Astrocyte (in vitro differentiated cells and primary cell): ENCODE results near the gene HMGN1. TPM values are rescaled to one million over a fixed set of nuclear protein-coding genes. Genes with fewer than 3 reads are reported as not detected.

Experiments
- DNase-seq: peaks from one replicate; pipeline ENCODE4 v3.0.0-alpha.2; 2010; ENCODE audit warnings: low read depth
- FAIRE-seq: peaks from 2 replicates; lab custom pipeline; 2011; peaks lifted over from hg19 to GRCh38; lab: Jason Lieb, UNC
- H2AFZ ChIP-seq: 2 replicates; pipeline ENCODE4 v1.6.0; 2012; ENCODE audit warnings: low read depth, low read length, inconsistent platforms
- H3K27ac ChIP-seq: 2 replicates; pipeline ENCODE4 v1.5.1; 2011; ENCODE audit warnings: low read depth, low read length, inconsistent platforms
- H3K27me3 ChIP-seq: 2 replicates; pipeline ENCODE4 v1.6.0; 2011; ENCODE audit warnings: low read length, inconsistent platforms; ENCODE audit not compliant: insufficient read depth
- H3K36me3 ChIP-seq: 2 replicates; pipeline ENCODE4 v1.5.1; 2011; ENCODE audit warnings: low read length, inconsistent platforms; ENCODE audit not compliant: insufficient read depth
- H3K4me1 ChIP-seq: 2 replicates; pipeline ENCODE4 v1.5.1; 2011; ENCODE audit warnings: low read length, inconsistent platforms; ENCODE audit not compliant: insufficient read depth
- H3K4me2 ChIP-seq: 2 replicates; pipeline ENCODE4 v1.6.0; 2012; ENCODE audit warnings: low read length, inconsistent platforms
- H3K4me3 ChIP-seq: 2 replicates; pipeline ENCODE4 v1.5.1; 2011; ENCODE audit warnings: low read depth, mild to moderate bottlenecking, low read length, inconsistent platforms; ENCODE audit not compliant: insufficient read depth
- H3K79me2 ChIP-seq: 2 replicates; pipeline ENCODE4 v1.6.0; 2012; ENCODE audit warnings: mild to moderate bottlenecking, low read length, inconsistent platforms; ENCODE audit not compliant: insufficient read depth
- H3K9ac ChIP-seq: 2 replicates; pipeline ENCODE4 v1.6.0; 2012; ENCODE audit warnings: mild to moderate bottlenecking, low read length, inconsistent platforms
- H3K9me3 ChIP-seq: 2 replicates; pipeline ENCODE4 v1.5.1; 2012; ENCODE audit warnings: low read depth, mild to moderate bottlenecking, low read length, inconsistent platforms; ENCODE audit not compliant: insufficient read depth
- H4K20me1 ChIP-seq: 2 replicates; pipeline ENCODE4 v1.6.0; 2012; ENCODE audit warnings: low read length, inconsistent platforms; ENCODE audit not compliant: insufficient read depth
- H3K27ac Mint-ChIP-seq: one replicate; pipeline ENCODE4 v1.8.0; 2021; ENCODE audit warnings: mild to moderate bottlenecking, mixed read lengths; ENCODE audit not compliant: unreplicated experiment
- H3K27me3 Mint-ChIP-seq: one replicate; pipeline ENCODE4 v1.8.0; 2021; ENCODE audit warnings: low read depth, mixed read lengths; ENCODE audit not compliant: unreplicated experiment
- H3K36me3 Mint-ChIP-seq: one replicate; pipeline ENCODE4 v1.8.0; 2021; ENCODE audit warnings: low read depth, mixed read lengths; ENCODE audit not compliant: unreplicated experiment
- H3K4me1 Mint-ChIP-seq: one replicate; pipeline ENCODE4 v1.8.0; 2021; ENCODE audit warnings: low read depth, mixed read lengths; ENCODE audit not compliant: unreplicated experiment
- H3K4me3 Mint-ChIP-seq: one replicate; pipeline ENCODE4 v1.8.0; 2021; ENCODE audit warnings: mild to moderate bottlenecking, moderate library complexity, mixed read lengths; ENCODE audit not compliant: unreplicated experiment
- H3K9me3 Mint-ChIP-seq: one replicate; pipeline ENCODE4 v1.8.0; 2021; ENCODE audit warnings: mild to moderate bottlenecking, mixed read lengths; ENCODE audit not compliant: unreplicated experiment
- EZH2 ChIP-seq: IDR thresholded peaks from 2 replicates; pipeline ENCODE4 v1.6.1; 2012; ENCODE audit warnings: mild to moderate bottlenecking, low read length, inconsistent platforms; ENCODE audit not compliant: insufficient read depth
- total RNA-seq: library from RNA; stranded (reverse); gene quantifications from 2 replicates; pipeline ENCODE4 v1.2.1, GENCODE V29; 2021
- TF ChIP-seq, protein P1 (sequence below): IDR thresholded peaks from 2 replicates; pipeline ENCODE4 v1.5.1; 2011; ENCODE audit warnings: low read depth, mild to moderate bottlenecking, inconsistent platforms, low read length, moderate library complexity; ENCODE audit not compliant: insufficient read depth

HMGN1 gene
- total RNA-seq, 1 donor from 2014 or later: 272 TPM

DNA sequence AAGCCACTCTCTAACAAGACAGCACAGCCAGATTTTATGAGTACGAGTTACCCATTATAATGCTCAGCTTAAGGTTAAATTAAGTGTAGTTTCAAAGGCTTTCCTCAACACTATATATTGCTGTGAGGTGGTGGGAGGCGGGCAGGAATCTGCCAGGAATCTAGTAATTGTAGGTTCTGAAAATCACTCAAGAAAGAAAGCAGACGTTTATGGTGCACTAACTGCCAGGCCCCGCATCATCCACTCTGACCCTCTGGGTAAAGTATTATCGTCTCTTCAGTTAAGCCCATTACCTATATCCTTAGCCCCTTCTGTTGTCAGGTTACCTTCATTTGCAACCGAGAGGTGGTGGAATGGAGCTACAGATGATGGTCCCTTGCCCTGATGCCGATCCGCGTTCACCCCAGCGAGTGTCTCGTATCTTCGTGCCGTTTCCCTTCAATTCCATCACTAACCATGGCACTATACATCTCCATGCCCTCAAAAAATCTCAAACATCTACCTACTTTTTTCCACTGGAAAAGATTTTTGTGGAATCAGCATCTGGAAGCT is 12.4 kb downstream of the HMGN1 start:
- no peaks in the 10 kb centered on the region for H3K4me1 ChIP-seq
- no peaks in the 10 kb centered on the region for H3K27me3 Mint-ChIP-seq
- peaks cover 3% of the 10 kb centered on the region for H3K4me1 Mint-ChIP-seq
- H2AFZ ChIP-seq: no peak overlapping the region
- H3K36me3 ChIP-seq: peaks cover 8% of the 10 kb centered on the region
- H3K9me3 Mint-ChIP-seq: no peaks in the 10 kb centered on the region
- no peak overlapping the region for H3K27ac Mint-ChIP-seq
- H3K79me2 ChIP-seq: no peaks in the 10 kb centered on the region
- no peak overlapping the region for H3K4me3 Mint-ChIP-seq
- DNase-seq (no peak), FAIRE-seq (no peak)
- peaks cover 3% of the 10 kb centered on the region for H3K9me3 ChIP-seq
- H3K4me2 ChIP-seq: no peak overlapping the region
- peaks cover 9% of the 10 kb centered on the region for H4K20me1 ChIP-seq
- TF ChIP-seq, protein P1, sequence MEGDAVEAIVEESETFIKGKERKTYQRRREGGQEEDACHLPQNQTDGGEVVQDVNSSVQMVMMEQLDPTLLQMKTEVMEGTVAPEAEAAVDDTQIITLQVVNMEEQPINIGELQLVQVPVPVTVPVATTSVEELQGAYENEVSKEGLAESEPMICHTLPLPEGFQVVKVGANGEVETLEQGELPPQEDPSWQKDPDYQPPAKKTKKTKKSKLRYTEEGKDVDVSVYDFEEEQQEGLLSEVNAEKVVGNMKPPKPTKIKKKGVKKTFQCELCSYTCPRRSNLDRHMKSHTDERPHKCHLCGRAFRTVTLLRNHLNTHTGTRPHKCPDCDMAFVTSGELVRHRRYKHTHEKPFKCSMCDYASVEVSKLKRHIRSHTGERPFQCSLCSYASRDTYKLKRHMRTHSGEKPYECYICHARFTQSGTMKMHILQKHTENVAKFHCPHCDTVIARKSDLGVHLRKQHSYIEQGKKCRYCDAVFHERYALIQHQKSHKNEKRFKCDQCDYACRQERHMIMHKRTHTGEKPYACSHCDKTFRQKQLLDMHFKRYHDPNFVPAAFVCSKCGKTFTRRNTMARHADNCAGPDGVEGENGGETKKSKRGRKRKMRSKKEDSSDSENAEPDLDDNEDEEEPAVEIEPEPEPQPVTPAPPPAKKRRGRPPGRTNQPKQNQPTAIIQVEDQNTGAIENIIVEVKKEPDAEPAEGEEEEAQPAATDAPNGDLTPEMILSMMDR: no peak
- TF ChIP-seq EZH2: no peak
- no peak overlapping the region for H3K4me3 ChIP-seq
- no peaks in the 10 kb centered on the region for H3K36me3 Mint-ChIP-seq
- no peaks in the 10 kb centered on the region for H3K27me3 ChIP-seq
- H3K27ac ChIP-seq: no peak overlapping the region
- H3K9ac ChIP-seq: no peak overlapping the region

DNA sequence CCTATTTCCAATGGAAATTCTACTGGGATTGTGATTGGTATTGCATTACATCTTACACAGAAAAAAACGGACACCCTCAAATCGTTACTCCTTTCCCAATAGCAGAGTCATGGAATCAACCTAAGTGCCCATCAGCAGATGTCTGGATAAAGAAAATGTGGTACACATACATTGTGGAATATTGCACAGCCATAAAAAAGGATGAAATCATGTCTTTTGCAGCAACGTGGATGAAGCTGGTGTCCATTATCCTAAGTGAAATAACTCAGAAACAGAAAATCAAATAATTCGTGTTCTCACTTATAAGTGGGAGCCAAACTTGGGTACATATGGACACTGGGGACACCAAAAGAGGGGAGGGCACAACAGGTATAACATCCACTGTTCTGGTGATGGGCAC is 14.3 kb downstream of the HMGN1 start:
- Mint-ChIP-seq H3K9me3 (no peaks in the 10 kb centered on the region), H3K27me3 (no peaks in the 10 kb centered on the region), H3K4me3 (no peak overlapping the region), H3K4me1 (peaks cover 3% of the 10 kb centered on the region), H3K27ac (no peak overlapping the region), H3K36me3 (no peaks in the 10 kb centered on the region)
- Histone ChIP-seq H3K27ac (no peak overlapping the region), H3K4me2 (no peak overlapping the region), H4K20me1 (no peaks in the 10 kb centered on the region), H3K4me3 (no peak overlapping the region), H3K36me3 (no peaks in the 10 kb centered on the region), H3K27me3 (no peaks in the 10 kb centered on the region), H3K9ac (no peak overlapping the region), H3K79me2 (no peaks in the 10 kb centered on the region), H3K4me1 (no peaks in the 10 kb centered on the region), H2AFZ (no peak overlapping the region), H3K9me3 (peaks cover 3% of the 10 kb centered on the region)
- FAIRE-seq (no peak), DNase-seq (no peak)
- TF ChIP-seq, protein P1: no peak
- TF ChIP-seq EZH2: no peak

DNA sequence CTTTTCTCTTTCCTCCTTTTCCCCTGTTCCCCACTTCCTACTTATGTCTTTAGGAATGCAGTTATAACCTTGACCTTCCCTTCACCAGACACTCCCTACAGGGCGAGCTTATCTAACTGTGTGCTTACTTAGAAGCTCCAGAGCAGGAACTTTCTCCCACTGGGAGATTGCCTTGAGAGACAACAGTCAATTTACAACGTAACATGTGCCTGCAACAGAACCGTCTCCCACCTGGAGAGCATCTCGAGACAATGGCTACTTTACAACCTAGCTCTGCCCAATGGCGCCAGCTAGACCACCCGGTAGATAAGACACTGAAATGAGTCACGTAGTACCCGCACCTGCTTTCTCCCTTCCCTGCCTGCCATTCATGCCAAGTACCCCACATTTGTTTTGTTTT is 16.7 kb downstream of the HMGN1 start:
- Mint-ChIP-seq H3K36me3 (no peaks in the 10 kb centered on the region), H3K4me1 (peaks cover 3% of the 10 kb centered on the region), H3K9me3 (no peaks in the 10 kb centered on the region), H3K27ac (peak overlapping the region; percentile 26), H3K27me3 (no peaks in the 10 kb centered on the region), H3K4me3 (no peak overlapping the region)
- H3K9ac ChIP-seq: no peak overlapping the region
- no peak overlapping the region for H3K4me3 ChIP-seq
- H2AFZ ChIP-seq: no peak overlapping the region
- H3K79me2 ChIP-seq: no peaks in the 10 kb centered on the region
- H3K4me1 ChIP-seq: no peaks in the 10 kb centered on the region
- no peak for TF ChIP-seq EZH2
- TF ChIP-seq, protein P1: no peak
- DNase-seq (no peak), FAIRE-seq (no peak)
- H3K36me3 ChIP-seq: no peaks in the 10 kb centered on the region
- H3K27me3 ChIP-seq: no peaks in the 10 kb centered on the region
- H3K27ac ChIP-seq: no peak overlapping the region
- H3K9me3 ChIP-seq: peaks cover 3% of the 10 kb centered on the region
- no peak overlapping the region for H3K4me2 ChIP-seq
- no peaks in the 10 kb centered on the region for H4K20me1 ChIP-seq
